Parathyroid adenoma (tissue), 2 donors: ENCODE results near the gene ARHGEF7.

Source experiments
- H2AFZ ChIP-seq: fragments of 300-600 bp; sonication (generic); one replicate; pipeline ENCODE4 v1.7.0; 2017; ENCODE audit warnings: antibody characterized with exemption, mild to moderate bottlenecking
- H3K27ac ChIP-seq: fragments of 300-600 bp; sonication (generic); one replicate; pipeline ENCODE4 v1.7.0; 2017
- H3K27me3 ChIP-seq: fragments of 300-600 bp; sonication (generic); one replicate; pipeline ENCODE4 v1.7.0; 2017; ENCODE audit warnings: low read length; ENCODE audit not compliant: control insufficient read depth, insufficient read depth
- H3K36me3 ChIP-seq: fragments of 300-600 bp; sonication (generic); one replicate; pipeline ENCODE4 v1.7.0; 2017; ENCODE audit warnings: low read length; ENCODE audit not compliant: control insufficient read depth, insufficient read depth
- H3K4me1 ChIP-seq: fragments of 300-600 bp; sonication (generic); one replicate; pipeline ENCODE4 v1.7.0; 2017; ENCODE audit warnings: control low read depth
- H3K4me2 ChIP-seq: fragments of 300-600 bp; sonication (generic); one replicate; pipeline ENCODE4 v1.7.0; 2017; ENCODE audit warnings: low read length
- H3K4me3 ChIP-seq: fragments of 300-600 bp; sonication (generic); one replicate; pipeline ENCODE4 v1.7.0; 2017; ENCODE audit warnings: low read depth, low read length
- H3K79me2 ChIP-seq: fragments of 300-600 bp; sonication (generic); one replicate; pipeline ENCODE4 v1.7.0; 2017; ENCODE audit warnings: control low read depth
- H3K9ac ChIP-seq: fragments of 300-600 bp; sonication (generic); one replicate; pipeline ENCODE4 v1.7.0; 2017; ENCODE audit warnings: mild to moderate bottlenecking
- H3K9me3 ChIP-seq: fragments of 300-600 bp; sonication (generic); one replicate; pipeline ENCODE4 v1.7.0; 2017; ENCODE audit warnings: low read length; ENCODE audit not compliant: control insufficient read depth
- CTCF ChIP-seq: fragments of 300-600 bp; sonication (generic); IDR thresholded peaks from one replicate; pipeline ENCODE4 v1.7.0; 2017; ENCODE audit warnings: antibody characterized with exemption, mild to moderate bottlenecking
- donor health status: primary hyperparathyroidism.

ARHGEF7 gene

GRCh38 chr13:111129465-111130115, 14.5 kb downstream of the ARHGEF7 start:
- Histone ChIP-seq H3K9ac (no peak overlapping the region), H3K27ac (no peak overlapping the region), H3K79me2 (peaks cover 2% of the 10 kb centered on the region), H3K27me3 (no peaks in the 10 kb centered on the region), H3K4me2 (no peak overlapping the region), H3K4me1 (peaks cover 4% of the 10 kb centered on the region), H2AFZ (no peak overlapping the region), H3K4me3 (no peak overlapping the region), H3K9me3 (no peaks in the 10 kb centered on the region), H3K36me3 (no peaks in the 10 kb centered on the region)
- no peak for TF ChIP-seq CTCF

GRCh38 chr13:111130116-111130508, 15.0 kb downstream of the ARHGEF7 start:
- no peak overlapping the region for H2AFZ ChIP-seq
- H3K4me3 ChIP-seq: no peak overlapping the region
- no peak for TF ChIP-seq CTCF
- H3K4me1 ChIP-seq: peaks cover 4% of the 10 kb centered on the region
- H3K9ac ChIP-seq: no peak overlapping the region
- no peaks in the 10 kb centered on the region for H3K27me3 ChIP-seq
- peaks cover 2% of the 10 kb centered on the region for H3K79me2 ChIP-seq
- H3K27ac ChIP-seq: no peak overlapping the region
- no peaks in the 10 kb centered on the region for H3K36me3 ChIP-seq
- no peak overlapping the region for H3K4me2 ChIP-seq
- no peaks in the 10 kb centered on the region for H3K9me3 ChIP-seq

GRCh38 chr13:111131048-111131447, 15.9 kb downstream of the ARHGEF7 start:
- H3K9me3 ChIP-seq: no peaks in the 10 kb centered on the region
- H3K27me3 ChIP-seq: no peaks in the 10 kb centered on the region
- peaks cover 2% of the 10 kb centered on the region for H3K79me2 ChIP-seq
- TF ChIP-seq CTCF: no peak
- no peak overlapping the region for H3K27ac ChIP-seq
- H3K4me3 ChIP-seq: no peak overlapping the region
- H3K4me2 ChIP-seq: no peak overlapping the region
- no peak overlapping the region for H2AFZ ChIP-seq
- no peak overlapping the region for H3K9ac ChIP-seq
- H3K4me1 ChIP-seq: peaks cover 4% of the 10 kb centered on the region
- H3K36me3 ChIP-seq: no peaks in the 10 kb centered on the region

GRCh38 chr13:111131611-111132010, 16.5 kb downstream of the ARHGEF7 start:
- Histone ChIP-seq H3K4me3 (no peak overlapping the region), H3K9ac (no peak overlapping the region), H3K36me3 (no peaks in the 10 kb centered on the region), H3K79me2 (peaks cover 2% of the 10 kb centered on the region), H3K27ac (no peak overlapping the region), H3K27me3 (no peaks in the 10 kb centered on the region), H3K4me1 (peaks cover 4% of the 10 kb centered on the region), H3K4me2 (peak overlapping the region; percentile 55), H2AFZ (no peak overlapping the region), H3K9me3 (no peaks in the 10 kb centered on the region)
- TF ChIP-seq CTCF: no peak

- no peaks in the 10 kb centered on the region for H3K27me3 ChIP-seq
- peaks cover 2% of the 10 kb centered on the region for H3K79me2 ChIP-seq
- no peaks in the 10 kb centered on the region for H3K36me3 ChIP-seq
- H3K4me2 ChIP-seq: no peak overlapping the region
- H3K9me3 ChIP-seq: no peaks in the 10 kb centered on the region
- H2AFZ ChIP-seq: no peak overlapping the region
- H3K27ac ChIP-seq: no peak overlapping the region
- H3K4me1 ChIP-seq: peaks cover 4% of the 10 kb centered on the region
- no peak for TF ChIP-seq CTCF
- no peak overlapping the region for H3K4me3 ChIP-seq
- H3K9ac ChIP-seq: no peak overlapping the region
Observed at GRCh38 chr13:111132948-111133347, 17.8 kb downstream of the ARHGEF7 start.
